ENCODE measurements around the gene ARNT2. TPM values are rescaled to one million over a fixed set of nuclear protein-coding genes. Genes with fewer than 3 reads are reported as not detected.
"Not testable (repeated sequence)": the region's sequence is repeated elsewhere in the genome, so short reads cannot be mapped to it uniquely, and the experiment has no call there.

The ARNT2 gene
- total RNA-seq, 1 donor from 2014 or later, result 9.1 TPM

DNA sequence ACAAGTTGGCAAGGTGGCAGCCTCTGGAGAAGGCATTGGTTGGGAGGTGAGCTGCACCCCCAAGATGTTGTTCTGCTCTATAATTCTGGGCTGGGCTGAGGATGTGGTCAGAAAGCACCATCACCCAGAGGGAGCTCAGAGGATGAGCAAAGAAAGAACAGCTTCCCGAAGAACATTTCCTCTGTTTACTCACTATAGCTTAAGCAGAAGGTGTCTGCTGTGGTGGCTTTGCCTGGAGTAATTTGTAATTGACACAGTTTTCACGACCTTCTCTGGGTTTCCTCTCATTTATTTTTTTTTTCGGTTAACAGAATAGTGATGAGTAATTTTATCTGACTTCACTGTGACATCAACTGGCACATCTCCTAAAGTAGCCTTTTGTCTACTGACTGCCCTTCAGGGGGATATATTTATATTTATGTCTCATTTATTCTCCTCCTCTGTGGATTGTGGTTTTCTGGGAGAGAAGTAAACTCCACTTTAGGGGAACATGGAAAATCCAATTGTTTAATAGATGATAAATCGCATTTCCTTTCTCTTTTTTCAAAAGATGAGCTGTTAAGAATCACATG is 241.4 kb downstream of the ARNT2 start:
- H3K4me3 ChIP-seq (ENCODE audit: low read depth, low read length), result no peak overlapping the region
- DNase-seq (ENCODE audit: low read depth), result no peak
- TF ChIP-seq, protein P1, sequence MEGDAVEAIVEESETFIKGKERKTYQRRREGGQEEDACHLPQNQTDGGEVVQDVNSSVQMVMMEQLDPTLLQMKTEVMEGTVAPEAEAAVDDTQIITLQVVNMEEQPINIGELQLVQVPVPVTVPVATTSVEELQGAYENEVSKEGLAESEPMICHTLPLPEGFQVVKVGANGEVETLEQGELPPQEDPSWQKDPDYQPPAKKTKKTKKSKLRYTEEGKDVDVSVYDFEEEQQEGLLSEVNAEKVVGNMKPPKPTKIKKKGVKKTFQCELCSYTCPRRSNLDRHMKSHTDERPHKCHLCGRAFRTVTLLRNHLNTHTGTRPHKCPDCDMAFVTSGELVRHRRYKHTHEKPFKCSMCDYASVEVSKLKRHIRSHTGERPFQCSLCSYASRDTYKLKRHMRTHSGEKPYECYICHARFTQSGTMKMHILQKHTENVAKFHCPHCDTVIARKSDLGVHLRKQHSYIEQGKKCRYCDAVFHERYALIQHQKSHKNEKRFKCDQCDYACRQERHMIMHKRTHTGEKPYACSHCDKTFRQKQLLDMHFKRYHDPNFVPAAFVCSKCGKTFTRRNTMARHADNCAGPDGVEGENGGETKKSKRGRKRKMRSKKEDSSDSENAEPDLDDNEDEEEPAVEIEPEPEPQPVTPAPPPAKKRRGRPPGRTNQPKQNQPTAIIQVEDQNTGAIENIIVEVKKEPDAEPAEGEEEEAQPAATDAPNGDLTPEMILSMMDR (conservative IDR thresholded peaks at IDR 0.05; ENCODE audit: low read depth, low read length), result no peak

DNA sequence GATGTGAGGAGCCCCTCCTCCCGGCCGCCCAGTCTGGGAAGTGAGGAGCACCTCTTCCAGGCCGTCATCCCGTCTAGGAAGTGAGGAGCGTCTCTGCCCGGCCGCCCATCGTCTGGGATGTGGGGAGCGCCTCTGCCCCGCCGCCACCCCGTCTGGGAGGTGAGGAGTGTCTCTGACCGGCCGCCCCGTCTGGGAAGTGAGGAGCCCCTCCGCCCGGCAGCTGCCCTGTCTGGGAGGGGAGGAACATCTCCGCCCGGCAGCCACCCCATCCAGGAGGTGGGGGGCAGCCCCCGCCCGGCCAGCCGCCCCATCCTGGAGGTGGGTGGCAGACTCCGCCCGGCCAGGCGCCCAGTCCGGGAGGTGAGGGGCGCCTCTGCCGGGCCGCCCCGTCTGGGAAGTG is 243.2 kb downstream of the ARNT2 start:
- H3K4me3 ChIP-seq (ENCODE audit: low read depth, low read length); DNase-seq (ENCODE audit: low read depth): not testable (repeated sequence)

Other genes with a start within 250 kb of the ARNT2 start
- not detected in 2 replicates for gene CTXND1, start 152.2 kb upstream of the ARNT2 start, total RNA-seq

Data from epithelial cell of proximal tubule (primary cell).